ENCODE results near the gene NKD1.

The NKD1 gene

GRCh38 chr16:50611995-50612848, 64.0 kb downstream of the NKD1 start:
- no peak for DNase-seq (ENCODE audit: low read depth in 4 of 4, low spot score in 1 of 4)

GRCh38 chr16:50612849-50613198, 64.6 kb downstream of the NKD1 start:
- DNase-seq (ENCODE audit: low read depth in 4 of 4, low spot score in 1 of 4), result no peak

GRCh38 chr16:50613281-50613963, 65.2 kb downstream of the NKD1 start:
- DNase-seq (ENCODE audit: low read depth in 4 of 4, low spot score in 1 of 4), result no peak

GRCh38 chr16:50613964-50614474, 65.8 kb downstream of the NKD1 start:
- DNase-seq (ENCODE audit: low read depth in 4 of 4, low spot score in 1 of 4), result no peak

GRCh38 chr16:50614955-50615724, 66.9 kb downstream of the NKD1 start:
- DNase-seq (ENCODE audit: low read depth in 4 of 4, low spot score in 1 of 4), result no peak

GRCh38 chr16:50615891-50616290, 67.7 kb downstream of the NKD1 start:
- no peak for DNase-seq (ENCODE audit: low read depth in 4 of 4, low spot score in 1 of 4)

- DNase-seq (ENCODE audit: low read depth in 4 of 4, low spot score in 1 of 4), result no peak
These were observed 68.2 kb downstream of the NKD1 start for GRCh38 chr16:50616386-50616785.

GRCh38 chr16:50616883-50617645, 68.9 kb downstream of the NKD1 start:
- DNase-seq (ENCODE audit: low read depth in 4 of 4, low spot score in 1 of 4), result no peak

GRCh38 chr16:50617646-50618184, 69.5 kb downstream of the NKD1 start:
- DNase-seq (ENCODE audit: low read depth in 4 of 4, low spot score in 1 of 4), result no peak

GRCh38 chr16:50618238-50618918, 70.2 kb downstream of the NKD1 start:
- DNase-seq (ENCODE audit: low read depth in 4 of 4, low spot score in 1 of 4), result no peak

- DNase-seq (ENCODE audit: low read depth in 4 of 4, low spot score in 1 of 4), result no peak
These were observed 71.7 kb downstream of the NKD1 start for GRCh38 chr16:50619702-50620491.

- no peak for DNase-seq (ENCODE audit: low read depth in 4 of 4, low spot score in 1 of 4)
These were observed 72.7 kb downstream of the NKD1 start for GRCh38 chr16:50620646-50621451.

- no peak for DNase-seq (ENCODE audit: low read depth in 4 of 4, low spot score in 1 of 4)
These were observed 73.2 kb downstream of the NKD1 start for GRCh38 chr16:50621452-50621792.

- no peak for DNase-seq (ENCODE audit: low read depth in 4 of 4, low spot score in 1 of 4)
These were observed 73.8 kb downstream of the NKD1 start for GRCh38 chr16:50622029-50622428.

GRCh38 chr16:50622643-50623369, 74.6 kb downstream of the NKD1 start:
- no peak for DNase-seq (ENCODE audit: low read depth in 4 of 4, low spot score in 1 of 4)

- DNase-seq (ENCODE audit: low read depth in 4 of 4, low spot score in 1 of 4), result no peak
These were observed 76.3 kb downstream of the NKD1 start for GRCh38 chr16:50624449-50624970.

GRCh38 chr16:50625374-50625773, 77.2 kb downstream of the NKD1 start:
- DNase-seq (ENCODE audit: low read depth in 4 of 4, low spot score in 1 of 4), result no peak

- DNase-seq (ENCODE audit: low read depth in 4 of 4, low spot score in 1 of 4), result no peak
These were observed 78.7 kb downstream of the NKD1 start for GRCh38 chr16:50626868-50627267.
